ENCODE data around the gene ADPRHL1. TPM values are rescaled to one million over a fixed set of nuclear protein-coding genes. Genes with fewer than 3 reads are reported as not detected.

ADPRHL1 gene
- total and polyA plus RNA-seq, 7 donors: 186 to 776 (median 294) TPM

GRCh38 chr13:113411216-113412023 lies 41.9 kb downstream of the ADPRHL1 start:
- intact Hi-C loops (cut with DNase I): loop anchor here in 1 of 2 donors (5.0 kb wide), 1 partner anchor 41 kb away; the partner anchor contains the start of gene ADPRHL1
- TF ChIP-seq, protein P1, sequence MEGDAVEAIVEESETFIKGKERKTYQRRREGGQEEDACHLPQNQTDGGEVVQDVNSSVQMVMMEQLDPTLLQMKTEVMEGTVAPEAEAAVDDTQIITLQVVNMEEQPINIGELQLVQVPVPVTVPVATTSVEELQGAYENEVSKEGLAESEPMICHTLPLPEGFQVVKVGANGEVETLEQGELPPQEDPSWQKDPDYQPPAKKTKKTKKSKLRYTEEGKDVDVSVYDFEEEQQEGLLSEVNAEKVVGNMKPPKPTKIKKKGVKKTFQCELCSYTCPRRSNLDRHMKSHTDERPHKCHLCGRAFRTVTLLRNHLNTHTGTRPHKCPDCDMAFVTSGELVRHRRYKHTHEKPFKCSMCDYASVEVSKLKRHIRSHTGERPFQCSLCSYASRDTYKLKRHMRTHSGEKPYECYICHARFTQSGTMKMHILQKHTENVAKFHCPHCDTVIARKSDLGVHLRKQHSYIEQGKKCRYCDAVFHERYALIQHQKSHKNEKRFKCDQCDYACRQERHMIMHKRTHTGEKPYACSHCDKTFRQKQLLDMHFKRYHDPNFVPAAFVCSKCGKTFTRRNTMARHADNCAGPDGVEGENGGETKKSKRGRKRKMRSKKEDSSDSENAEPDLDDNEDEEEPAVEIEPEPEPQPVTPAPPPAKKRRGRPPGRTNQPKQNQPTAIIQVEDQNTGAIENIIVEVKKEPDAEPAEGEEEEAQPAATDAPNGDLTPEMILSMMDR (IDR thresholded peaks at IDR 0.05): no peak
- peak; percentile 89 to 97 for DNase-seq
- no peaks in the 10 kb centered on the region for H3K27me3 ChIP-seq (ENCODE audit: insufficient read depth in 3 of 3, low read length in 2 of 3)
- peak overlapping the region; percentile 66 for H3K4me3 ChIP-seq
- peaks cover 58% of the 10 kb centered on the region for H3K4me1 ChIP-seq
- ATAC-seq: peak; percentile 61 to 69 (median 64)
- peaks cover 4 to 13% of the 10 kb centered on the region in 2 donors for H3K36me3 ChIP-seq (ENCODE audit: insufficient read depth in 1 of 2, low read depth in 1 of 2)
- peak overlapping the region; percentile 99 for H3K27ac ChIP-seq
- 33 to 41% (median 35%) methylated on average over 30 of the region's 30 CpGs for WGBS, 3 donors
- H3K9me3 ChIP-seq: no peaks in the 10 kb centered on the region

DNA sequence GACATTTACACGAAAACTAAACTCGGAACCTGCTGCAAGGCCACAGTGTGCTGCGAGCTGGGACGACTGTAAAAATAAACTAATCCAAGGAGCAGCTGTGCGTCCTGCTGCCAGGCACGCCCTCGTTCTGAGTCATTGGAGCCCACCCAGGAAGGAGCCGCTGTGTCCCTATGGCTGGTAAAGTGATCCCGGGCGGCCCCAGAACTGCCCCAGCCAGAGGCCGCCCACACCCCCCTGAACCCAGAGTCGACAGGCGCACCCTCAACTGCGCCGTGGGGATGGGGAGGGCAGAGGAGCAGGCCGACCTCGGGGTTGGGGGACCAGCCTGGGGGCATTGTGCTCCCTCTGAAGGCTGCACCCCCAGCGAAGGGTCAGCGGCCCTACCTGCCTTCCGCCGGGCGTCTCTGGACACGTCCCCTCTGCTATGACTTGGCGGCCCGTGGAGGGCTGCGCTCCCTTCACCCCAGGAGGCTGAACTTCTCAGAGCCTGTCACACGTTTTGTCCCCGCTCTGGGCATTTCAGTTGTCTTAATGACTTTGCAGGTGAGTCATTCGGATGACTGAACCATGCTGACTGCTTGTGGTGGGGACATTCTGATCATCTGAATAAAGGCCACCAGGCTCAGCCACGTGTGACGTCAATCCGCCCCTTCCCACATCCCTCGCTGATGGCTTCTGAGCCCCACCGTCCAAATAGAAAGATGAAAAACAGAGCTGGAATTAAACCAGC lies 42.7 kb downstream of the ADPRHL1 start:
- 18 to 28% (median 27%) methylated on average over 34 of the region's 34 CpGs for whole genome bisulfite sequencing, 3 donors
- peaks cover 64% of the 10 kb centered on the region for H3K4me1 ChIP-seq
- ATAC-seq (peak; percentile 56 to 66 (median 60)), DNase-seq (peak; percentile 84 to 94)
- intact Hi-C loops (cut with DNase I): loop anchor here in 1 of 2 donors (5.0 kb wide), 1 partner anchor 42 kb away; the partner anchor contains the start of gene ADPRHL1
- TF ChIP-seq, protein P1 (IDR thresholded peaks at IDR 0.05): no peak
- no peaks in the 10 kb centered on the region for H3K9me3 ChIP-seq
- no peaks in the 10 kb centered on the region for H3K27me3 ChIP-seq (ENCODE audit: insufficient read depth in 3 of 3, low read length in 2 of 3)
- H3K36me3 ChIP-seq (ENCODE audit: insufficient read depth in 1 of 2, low read depth in 1 of 2): peaks cover 7 to 13% of the 10 kb centered on the region in 2 donors
- peak overlapping the region; percentile 99 for H3K27ac ChIP-seq
- H3K4me3 ChIP-seq: peak overlapping the region; percentile 66

DNA sequence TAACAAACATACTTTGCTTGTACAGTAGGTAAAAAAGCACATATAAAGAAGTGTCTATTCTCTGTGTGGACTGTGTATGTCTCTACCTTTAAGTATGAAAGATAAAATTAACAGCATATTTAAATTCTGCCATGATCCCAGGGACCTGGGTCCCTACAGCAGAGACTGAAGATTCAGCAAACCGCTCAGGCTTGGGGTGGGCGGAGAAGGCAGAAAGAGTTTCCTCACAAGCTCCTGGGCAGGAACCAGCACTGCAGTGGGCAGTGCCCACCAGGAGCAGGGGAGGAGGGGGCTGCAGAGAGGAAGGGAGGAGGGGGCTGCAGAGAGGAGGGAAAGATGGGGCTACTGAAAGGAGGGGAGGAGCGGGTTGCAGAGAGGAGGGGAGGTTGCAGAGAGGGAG lies 44.7 kb downstream of the ADPRHL1 start:
- no peak for DNase-seq
- Histone ChIP-seq H3K27ac (peak overlapping the region; percentile 99), H3K9me3 (no peaks in the 10 kb centered on the region), H3K4me1 (peaks cover 60% of the 10 kb centered on the region), H3K36me3 (ENCODE audit: insufficient read depth in 1 of 2, low read depth in 1 of 2) (peaks cover 9 to 13% of the 10 kb centered on the region in 2 donors), H3K4me3 (peak overlapping the region; percentile 66), H3K27me3 (ENCODE audit: insufficient read depth in 3 of 3, low read length in 2 of 3) (no peaks in the 10 kb centered on the region)
- TF ChIP-seq, protein P1 (IDR thresholded peaks at IDR 0.05): no peak
- intact Hi-C loops (cut with DNase I): no loop called here
- 81 to 84% (median 82%) methylated on average over 3 of the region's 3 CpGs for WGBS, 3 donors
- no peak for ATAC-seq

DNA sequence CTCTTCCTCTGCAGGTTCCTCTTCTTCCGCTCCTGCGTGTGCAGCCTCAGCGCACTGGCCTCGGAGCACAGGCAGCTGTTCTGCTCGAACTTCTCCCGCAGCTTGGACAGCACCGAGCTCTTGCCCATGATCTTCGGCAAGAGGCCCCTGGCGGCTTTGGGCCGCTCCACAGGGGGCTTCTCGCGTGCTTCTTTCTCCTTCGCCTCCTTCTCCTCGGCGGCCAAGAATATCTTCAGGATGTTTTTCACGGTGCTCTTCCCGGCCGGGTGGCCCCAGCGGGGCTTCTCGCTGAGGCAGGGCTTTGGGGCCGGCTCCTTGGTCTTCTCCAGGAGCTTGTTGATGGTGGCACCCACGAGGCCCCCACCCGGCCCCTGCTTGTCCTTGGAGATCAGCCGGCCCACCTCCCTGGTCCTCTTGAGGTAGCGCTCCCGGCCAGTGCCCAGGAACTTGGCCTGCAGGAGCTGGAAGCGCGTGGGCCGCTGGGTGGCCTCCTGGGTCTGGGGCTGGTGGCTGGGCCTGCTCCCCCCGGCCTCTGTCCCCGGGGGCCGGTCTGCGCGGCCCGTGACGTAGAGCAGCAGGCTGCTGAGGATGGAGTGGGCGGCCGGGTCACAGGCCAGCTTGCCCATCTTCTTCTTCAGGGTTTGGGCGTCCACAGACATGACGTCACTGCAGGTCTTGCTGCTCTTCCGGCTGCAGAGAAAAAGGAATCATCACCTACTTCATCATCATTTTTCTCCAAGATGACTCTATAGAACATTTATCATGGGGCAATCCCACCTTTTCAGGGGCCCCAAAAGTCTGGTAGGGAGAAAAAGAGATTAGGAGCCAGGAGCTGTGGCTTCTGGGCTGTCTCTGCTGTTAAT lies 45.5 kb downstream of the ADPRHL1 start:
- H3K4me1 ChIP-seq: peaks cover 58% of the 10 kb centered on the region
- ATAC-seq (no peak), DNase-seq (peak in 1 of 2 donors; percentile 67)
- H3K36me3 ChIP-seq (ENCODE audit: insufficient read depth in 1 of 2, low read depth in 1 of 2): peaks cover 9 to 13% of the 10 kb centered on the region in 2 donors
- peak overlapping the region; percentile 66 for H3K4me3 ChIP-seq
- intact Hi-C loops (cut with DNase I): no loop called here
- H3K9me3 ChIP-seq: no peaks in the 10 kb centered on the region
- WGBS, 3 donors: 67 to 80% (median 71%) methylated on average over 37 to 41 of the region's 41 CpGs
- H3K27me3 ChIP-seq (ENCODE audit: insufficient read depth in 3 of 3, low read length in 2 of 3): no peaks in the 10 kb centered on the region
- TF ChIP-seq, protein P1 (IDR thresholded peaks at IDR 0.05): no peak
- H3K27ac ChIP-seq: peak overlapping the region; percentile 99

Measured in psoas muscle (tissue), 8 donors.